HL-60 (cell line): ENCODE data around the gene EMX2.

ENCODE experiments used
- DNase-seq, 2 experiments: peaks; one replicate each; pipeline ENCODE4 v3.0.0-alpha.2; 2010 to 2020; ENCODE audit warnings: low read depth in 1 of 2, low spot score in 1 of 2
- H3K27ac ChIP-seq: fragments of 250-450 bp; sonication (Bioruptor Pico); replicated peaks from 2 replicates; pipeline ENCODE4 v1.5.1; 2020; ENCODE audit warnings: mild to moderate bottlenecking, moderate library complexity
- H3K27me3 ChIP-seq: fragments of 250-450 bp; sonication (Bioruptor Pico); 2 replicates; pipeline ENCODE4 v1.5.1; 2021; ENCODE audit warnings: mild to moderate bottlenecking, moderate library complexity; ENCODE audit not compliant: insufficient read depth, poor library complexity, severe bottlenecking
- H3K4me3 ChIP-seq: replicated peaks from 2 replicates; pipeline ENCODE4 v1.5.1; 2011; ENCODE audit warnings: mild to moderate bottlenecking, control low read depth, low read length; ENCODE audit not compliant: insufficient read depth
- GABPA ChIP-seq: IDR thresholded peaks from 2 replicates; pipeline ENCODE4 v1.6.1; 2012; ENCODE audit warnings: low read depth
- POLR2AphosphoS5 ChIP-seq: IDR thresholded peaks from 2 replicates; pipeline ENCODE4 v1.6.1; 2012; ENCODE audit warnings: low read depth
- SPI1 ChIP-seq: IDR thresholded peaks from 2 replicates; pipeline ENCODE4 v1.6.1; 2012; ENCODE audit warnings: low read depth, mild to moderate bottlenecking, borderline replicate concordance
- TF ChIP-seq, protein P1 (sequence below): IDR thresholded peaks from 2 replicates; pipeline ENCODE4 v1.6.1; 2012; ENCODE audit warnings: low read depth; ENCODE audit not compliant: insufficient replicate concordance
- TF ChIP-seq, protein P2 (sequence below): IDR thresholded peaks from one replicate; pipeline ENCODE4 v1.5.1; 2011; ENCODE audit warnings: low read length, control low read depth, inconsistent platforms; ENCODE audit not compliant: insufficient read depth

Gene EMX2

DNA sequence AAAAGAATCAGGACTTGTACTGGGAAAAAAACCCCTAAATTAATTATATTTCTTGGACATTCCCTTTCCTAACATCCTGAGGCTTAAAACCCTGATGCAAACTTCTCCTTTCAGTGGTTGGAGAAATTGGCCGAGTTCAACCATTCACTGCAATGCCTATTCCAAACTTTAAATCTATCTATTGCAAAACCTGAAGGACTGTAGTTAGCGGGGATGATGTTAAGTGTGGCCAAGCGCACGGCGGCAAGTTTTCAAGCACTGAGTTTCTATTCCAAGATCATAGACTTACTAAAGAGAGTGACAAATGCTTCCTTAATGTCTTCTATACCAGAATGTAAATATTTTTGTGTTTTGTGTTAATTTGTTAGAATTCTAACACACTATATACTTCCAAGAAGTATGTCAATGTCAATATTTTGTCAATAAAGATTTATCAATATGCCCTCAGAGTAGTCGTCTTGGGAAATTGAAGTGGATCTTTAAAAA lies 6.6 kb downstream of the EMX2 start:
- H3K27ac ChIP-seq = no peak overlapping the region
- DNase-seq = no peak
- H3K27me3 ChIP-seq = peaks cover 92% of the 10 kb centered on the region
- H3K4me3 ChIP-seq = no peak overlapping the region
- TF ChIP-seq, protein P1, sequence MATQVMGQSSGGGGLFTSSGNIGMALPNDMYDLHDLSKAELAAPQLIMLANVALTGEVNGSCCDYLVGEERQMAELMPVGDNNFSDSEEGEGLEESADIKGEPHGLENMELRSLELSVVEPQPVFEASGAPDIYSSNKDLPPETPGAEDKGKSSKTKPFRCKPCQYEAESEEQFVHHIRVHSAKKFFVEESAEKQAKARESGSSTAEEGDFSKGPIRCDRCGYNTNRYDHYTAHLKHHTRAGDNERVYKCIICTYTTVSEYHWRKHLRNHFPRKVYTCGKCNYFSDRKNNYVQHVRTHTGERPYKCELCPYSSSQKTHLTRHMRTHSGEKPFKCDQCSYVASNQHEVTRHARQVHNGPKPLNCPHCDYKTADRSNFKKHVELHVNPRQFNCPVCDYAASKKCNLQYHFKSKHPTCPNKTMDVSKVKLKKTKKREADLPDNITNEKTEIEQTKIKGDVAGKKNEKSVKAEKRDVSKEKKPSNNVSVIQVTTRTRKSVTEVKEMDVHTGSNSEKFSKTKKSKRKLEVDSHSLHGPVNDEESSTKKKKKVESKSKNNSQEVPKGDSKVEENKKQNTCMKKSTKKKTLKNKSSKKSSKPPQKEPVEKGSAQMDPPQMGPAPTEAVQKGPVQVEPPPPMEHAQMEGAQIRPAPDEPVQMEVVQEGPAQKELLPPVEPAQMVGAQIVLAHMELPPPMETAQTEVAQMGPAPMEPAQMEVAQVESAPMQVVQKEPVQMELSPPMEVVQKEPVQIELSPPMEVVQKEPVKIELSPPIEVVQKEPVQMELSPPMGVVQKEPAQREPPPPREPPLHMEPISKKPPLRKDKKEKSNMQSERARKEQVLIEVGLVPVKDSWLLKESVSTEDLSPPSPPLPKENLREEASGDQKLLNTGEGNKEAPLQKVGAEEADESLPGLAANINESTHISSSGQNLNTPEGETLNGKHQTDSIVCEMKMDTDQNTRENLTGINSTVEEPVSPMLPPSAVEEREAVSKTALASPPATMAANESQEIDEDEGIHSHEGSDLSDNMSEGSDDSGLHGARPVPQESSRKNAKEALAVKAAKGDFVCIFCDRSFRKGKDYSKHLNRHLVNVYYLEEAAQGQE = no peak
- TF ChIP-seq, protein P2, sequence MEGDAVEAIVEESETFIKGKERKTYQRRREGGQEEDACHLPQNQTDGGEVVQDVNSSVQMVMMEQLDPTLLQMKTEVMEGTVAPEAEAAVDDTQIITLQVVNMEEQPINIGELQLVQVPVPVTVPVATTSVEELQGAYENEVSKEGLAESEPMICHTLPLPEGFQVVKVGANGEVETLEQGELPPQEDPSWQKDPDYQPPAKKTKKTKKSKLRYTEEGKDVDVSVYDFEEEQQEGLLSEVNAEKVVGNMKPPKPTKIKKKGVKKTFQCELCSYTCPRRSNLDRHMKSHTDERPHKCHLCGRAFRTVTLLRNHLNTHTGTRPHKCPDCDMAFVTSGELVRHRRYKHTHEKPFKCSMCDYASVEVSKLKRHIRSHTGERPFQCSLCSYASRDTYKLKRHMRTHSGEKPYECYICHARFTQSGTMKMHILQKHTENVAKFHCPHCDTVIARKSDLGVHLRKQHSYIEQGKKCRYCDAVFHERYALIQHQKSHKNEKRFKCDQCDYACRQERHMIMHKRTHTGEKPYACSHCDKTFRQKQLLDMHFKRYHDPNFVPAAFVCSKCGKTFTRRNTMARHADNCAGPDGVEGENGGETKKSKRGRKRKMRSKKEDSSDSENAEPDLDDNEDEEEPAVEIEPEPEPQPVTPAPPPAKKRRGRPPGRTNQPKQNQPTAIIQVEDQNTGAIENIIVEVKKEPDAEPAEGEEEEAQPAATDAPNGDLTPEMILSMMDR = no peak
- TF ChIP-seq GABPA = no peak
- TF ChIP-seq POLR2AphosphoS5 = no peak
- TF ChIP-seq SPI1 = no peak

- Histone ChIP-seq H3K27ac (no peak overlapping the region), H3K4me3 (no peak overlapping the region), H3K27me3 (peaks cover 84% of the 10 kb centered on the region)
- TF ChIP-seq SPI1 (no peak), POLR2AphosphoS5 (no peak), GABPA (no peak)
- TF ChIP-seq, protein P2 = no peak
- TF ChIP-seq, protein P1 = no peak
- no peak for DNase-seq
These were observed 7.5 kb downstream of the EMX2 start for GRCh38 chr10:117550076-117550475.

DNA sequence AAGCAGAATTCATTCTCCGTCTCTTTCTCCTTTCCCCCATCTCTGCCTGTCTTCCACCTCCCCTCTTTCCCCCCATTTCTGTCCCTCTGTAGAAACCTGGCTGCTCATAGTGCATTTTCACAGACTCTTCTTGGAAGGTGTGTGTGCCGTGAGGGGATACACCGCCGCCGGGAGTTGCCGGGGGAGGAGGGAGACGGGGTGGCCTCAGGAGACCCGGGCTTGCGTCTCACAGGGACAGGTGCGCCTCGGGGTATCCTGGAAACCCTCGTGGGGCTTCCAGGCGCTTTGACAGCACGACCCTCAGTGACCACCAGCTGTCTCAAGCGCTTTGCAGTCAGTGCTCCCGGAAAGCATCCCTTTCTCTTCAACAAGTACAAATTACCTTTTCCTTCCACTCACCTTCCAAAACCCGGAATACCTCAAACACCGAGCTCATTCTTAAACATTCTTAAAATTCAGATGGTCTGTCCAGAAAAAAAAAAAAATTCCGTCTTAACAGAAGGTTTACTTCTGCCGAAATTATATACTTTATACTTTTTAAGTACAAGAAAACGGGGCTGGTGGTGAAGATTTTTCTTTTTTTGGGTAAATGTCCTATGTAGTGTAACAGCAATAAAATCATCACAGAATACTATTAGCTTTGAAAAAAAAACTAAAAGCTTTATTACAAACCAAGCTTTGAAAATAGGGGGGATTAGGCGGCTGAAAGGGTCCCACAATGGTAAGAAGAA lies 8.2 kb downstream of the EMX2 start:
- Histone ChIP-seq H3K27ac (no peak overlapping the region), H3K4me3 (no peak overlapping the region), H3K27me3 (peaks cover 79% of the 10 kb centered on the region)
- TF ChIP-seq SPI1 = no peak
- TF ChIP-seq GABPA = no peak
- TF ChIP-seq, protein P2 = no peak
- TF ChIP-seq POLR2AphosphoS5 = no peak
- TF ChIP-seq, protein P1 = no peak
- DNase-seq = no peak
